Neural cell (in vitro differentiated cells): Measurements from ENCODE around the gene SDSL. TPM values are rescaled to one million over a fixed set of nuclear protein-coding genes. Genes with fewer than 3 reads are reported as not detected.

Experiments used
- H2AFZ ChIP-seq: fragments of 200-600, 300-800 bp; sonication (generic), shearing (Covaris generic); 2 replicates; pipeline ENCODE4 v1.6.0; 2014; ENCODE audit warnings: low read depth, mild to moderate bottlenecking, antibody characterized with exemption, low read length, moderate library complexity
- H3F3A ChIP-seq: fragments of 200-600 bp; shearing (Covaris generic); 2 replicates; pipeline ENCODE4 v1.6.1; 2016; ENCODE audit warnings: mild to moderate bottlenecking, moderate library complexity, mixed read lengths, antibody characterized with exemption, low read length; ENCODE audit not compliant: insufficient read depth, poor library complexity, severe bottlenecking
- H3K27ac ChIP-seq: fragments of 200-600, 300-800 bp; sonication (generic), shearing (Covaris generic); 2 replicates; pipeline ENCODE4 v1.5.1; 2014; ENCODE audit warnings: mild to moderate bottlenecking, low read length, moderate library complexity
- H3K27me3 ChIP-seq: fragments of 300-800, 200-600 bp; sonication (generic), shearing (Covaris generic); 2 replicates; pipeline ENCODE4 v1.6.0; 2014; ENCODE audit warnings: mild to moderate bottlenecking, low read depth, low read length, moderate library complexity; ENCODE audit not compliant: insufficient read depth
- H3K36me3 ChIP-seq: fragments of 300-800, 200-600 bp; sonication (generic), shearing (Covaris generic); 2 replicates; pipeline ENCODE4 v1.5.1; 2014; ENCODE audit warnings: mild to moderate bottlenecking, antibody characterized with exemption, low read length, moderate library complexity; ENCODE audit not compliant: insufficient read depth
- H3K4me2 ChIP-seq: fragments of 300-800, 200-600 bp; sonication (generic), shearing (Covaris generic); 2 replicates; pipeline ENCODE4 v1.6.0; 2014; ENCODE audit warnings: mild to moderate bottlenecking, low read length
- H3K4me3 ChIP-seq: fragments of 300-800, 200-600 bp; sonication (generic), shearing (Covaris generic); 2 replicates; pipeline ENCODE4 v1.5.1; 2014; ENCODE audit warnings: mild to moderate bottlenecking, low read length, moderate library complexity
- H3K79me2 ChIP-seq: fragments of 200-600 bp; shearing (Covaris generic); replicated peaks from 2 replicates; pipeline ENCODE4 v1.6.0; 2014; ENCODE audit warnings: mild to moderate bottlenecking, low read length, moderate library complexity; ENCODE audit not compliant: insufficient read depth
- H3K9ac ChIP-seq: fragments of 300-800, 200-600 bp; sonication (generic), shearing (Covaris generic); 2 replicates; pipeline ENCODE4 v1.6.1; 2016; ENCODE audit warnings: mild to moderate bottlenecking, low read length, mixed read lengths
- H3K9me2 ChIP-seq: fragments of 200-600 bp; shearing (Covaris generic); 2 replicates; pipeline ENCODE4 v1.6.1; 2016; ENCODE audit warnings: mild to moderate bottlenecking, low read length, mixed read lengths; ENCODE audit not compliant: insufficient read depth
- H3K9me3 ChIP-seq: fragments of 200-600, 300-800 bp; sonication (generic), shearing (Covaris generic); 2 replicates; pipeline ENCODE4 v1.6.1; 2016; ENCODE audit warnings: mild to moderate bottlenecking, mixed run types, low read length, moderate library complexity, mixed read lengths
- H4K20me1 ChIP-seq: fragments of 200-600 bp; shearing (Covaris generic); 2 replicates; pipeline ENCODE4 v1.6.1; 2016; ENCODE audit warnings: mild to moderate bottlenecking, mixed run types; ENCODE audit not compliant: insufficient read depth
- EP300 ChIP-seq: fragments of 450-650 bp; conservative IDR thresholded peaks from 2 replicates; pipeline ENCODE4 v1.6.1; 2014; ENCODE audit warnings: antibody characterized with exemption, mild to moderate bottlenecking, moderate library complexity; ENCODE audit not compliant: poor library complexity, severe bottlenecking
- EZH2 ChIP-seq: fragments of 200-600, 300-800 bp; shearing (Covaris generic), sonication (generic); IDR thresholded peaks from 2 replicates; pipeline ENCODE4 v1.6.1; 2014; ENCODE audit warnings: antibody characterized with exemption, low read length, borderline replicate concordance, mild to moderate bottlenecking; ENCODE audit not compliant: insufficient read depth, poor library complexity, severe bottlenecking
- MXI1 ChIP-seq: fragments of 450-650 bp; conservative IDR thresholded peaks from 2 replicates; pipeline ENCODE4 v1.6.1; 2014; ENCODE audit warnings: antibody characterized with exemption, mild to moderate bottlenecking; ENCODE audit not compliant: poor library complexity, severe bottlenecking
- POLR2AphosphoS5 ChIP-seq: IDR thresholded peaks from 2 replicates; pipeline ENCODE4 v1.6.1; 2012
- RAD21 ChIP-seq: fragments of 450-650 bp; conservative IDR thresholded peaks from 2 replicates; pipeline ENCODE4 v1.6.1; 2014; ENCODE audit warnings: antibody characterized with exemption, mild to moderate bottlenecking, moderate library complexity
- SMC3 ChIP-seq: fragments of 450-650 bp; conservative IDR thresholded peaks from 2 replicates; pipeline ENCODE4 v1.6.1; 2014; ENCODE audit warnings: antibody characterized with exemption, mild to moderate bottlenecking, moderate library complexity; ENCODE audit not compliant: poor library complexity
- TAF1 ChIP-seq: IDR thresholded peaks from 2 replicates; pipeline ENCODE4 v1.6.1; 2012; ENCODE audit warnings: low read depth
- polyA plus RNA-seq: library from polyadenylated mRNA; depleted of rRNA; stranded (reverse); fragments of >200 nt; gene quantifications from 2 replicates; pipeline ENCODE4 v1.2.3, GENCODE V29; 2014
- TF ChIP-seq, protein P1 (sequence below): IDR thresholded peaks from 2 replicates; pipeline ENCODE4 v1.6.1; 2012; ENCODE audit warnings: borderline replicate concordance
- TF ChIP-seq, protein P2 (sequence below): fragments of 450-650 bp; IDR thresholded peaks from 2 replicates; pipeline ENCODE4 v1.5.1; 2014; ENCODE audit warnings: antibody characterized with exemption, mild to moderate bottlenecking, moderate library complexity; ENCODE audit not compliant: poor library complexity, severe bottlenecking

Gene SDSL
- polyA plus RNA-seq, 1 donor from 2014 or later: 2.7 TPM

DNA sequence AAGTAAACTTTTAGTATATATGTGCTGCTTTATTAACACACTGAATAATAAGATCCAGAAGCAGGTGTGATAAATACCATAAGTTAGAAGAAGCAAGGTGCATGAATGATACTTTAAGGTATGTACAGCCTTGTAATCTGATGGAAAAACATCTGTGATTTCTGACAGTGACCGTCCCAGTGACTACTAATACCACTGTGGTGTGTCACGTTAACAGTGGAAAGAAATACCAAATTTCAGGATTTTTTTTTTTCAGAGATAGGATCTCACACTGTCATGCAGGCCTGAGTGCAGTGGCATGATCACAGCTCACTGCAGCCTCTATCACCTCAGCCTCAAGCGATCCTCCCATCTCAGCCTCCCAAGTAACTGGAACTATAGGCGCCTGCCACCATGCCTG, 40.0 kb upstream of the SDSL start:
- no peaks in the 10 kb centered on the region for H3K36me3 ChIP-seq
- no peak overlapping the region for H3K4me3 ChIP-seq
- H3K4me2 ChIP-seq: no peak overlapping the region
- H4K20me1 ChIP-seq: no peaks in the 10 kb centered on the region
- H3K27ac ChIP-seq: no peak overlapping the region
- H3K79me2 ChIP-seq: no peaks in the 10 kb centered on the region
- no peaks in the 10 kb centered on the region for H3F3A ChIP-seq
- no peak overlapping the region for H2AFZ ChIP-seq
- H3K9ac ChIP-seq: no peak overlapping the region
- no peaks in the 10 kb centered on the region for H3K27me3 ChIP-seq
- TF ChIP-seq, protein P1, sequence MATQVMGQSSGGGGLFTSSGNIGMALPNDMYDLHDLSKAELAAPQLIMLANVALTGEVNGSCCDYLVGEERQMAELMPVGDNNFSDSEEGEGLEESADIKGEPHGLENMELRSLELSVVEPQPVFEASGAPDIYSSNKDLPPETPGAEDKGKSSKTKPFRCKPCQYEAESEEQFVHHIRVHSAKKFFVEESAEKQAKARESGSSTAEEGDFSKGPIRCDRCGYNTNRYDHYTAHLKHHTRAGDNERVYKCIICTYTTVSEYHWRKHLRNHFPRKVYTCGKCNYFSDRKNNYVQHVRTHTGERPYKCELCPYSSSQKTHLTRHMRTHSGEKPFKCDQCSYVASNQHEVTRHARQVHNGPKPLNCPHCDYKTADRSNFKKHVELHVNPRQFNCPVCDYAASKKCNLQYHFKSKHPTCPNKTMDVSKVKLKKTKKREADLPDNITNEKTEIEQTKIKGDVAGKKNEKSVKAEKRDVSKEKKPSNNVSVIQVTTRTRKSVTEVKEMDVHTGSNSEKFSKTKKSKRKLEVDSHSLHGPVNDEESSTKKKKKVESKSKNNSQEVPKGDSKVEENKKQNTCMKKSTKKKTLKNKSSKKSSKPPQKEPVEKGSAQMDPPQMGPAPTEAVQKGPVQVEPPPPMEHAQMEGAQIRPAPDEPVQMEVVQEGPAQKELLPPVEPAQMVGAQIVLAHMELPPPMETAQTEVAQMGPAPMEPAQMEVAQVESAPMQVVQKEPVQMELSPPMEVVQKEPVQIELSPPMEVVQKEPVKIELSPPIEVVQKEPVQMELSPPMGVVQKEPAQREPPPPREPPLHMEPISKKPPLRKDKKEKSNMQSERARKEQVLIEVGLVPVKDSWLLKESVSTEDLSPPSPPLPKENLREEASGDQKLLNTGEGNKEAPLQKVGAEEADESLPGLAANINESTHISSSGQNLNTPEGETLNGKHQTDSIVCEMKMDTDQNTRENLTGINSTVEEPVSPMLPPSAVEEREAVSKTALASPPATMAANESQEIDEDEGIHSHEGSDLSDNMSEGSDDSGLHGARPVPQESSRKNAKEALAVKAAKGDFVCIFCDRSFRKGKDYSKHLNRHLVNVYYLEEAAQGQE: no peak
- TF ChIP-seq MXI1 (no peak), POLR2AphosphoS5 (no peak), EP300 (no peak)
- H3K9me3 ChIP-seq: no peaks in the 10 kb centered on the region
- H3K9me2 ChIP-seq: no peaks in the 10 kb centered on the region

DNA sequence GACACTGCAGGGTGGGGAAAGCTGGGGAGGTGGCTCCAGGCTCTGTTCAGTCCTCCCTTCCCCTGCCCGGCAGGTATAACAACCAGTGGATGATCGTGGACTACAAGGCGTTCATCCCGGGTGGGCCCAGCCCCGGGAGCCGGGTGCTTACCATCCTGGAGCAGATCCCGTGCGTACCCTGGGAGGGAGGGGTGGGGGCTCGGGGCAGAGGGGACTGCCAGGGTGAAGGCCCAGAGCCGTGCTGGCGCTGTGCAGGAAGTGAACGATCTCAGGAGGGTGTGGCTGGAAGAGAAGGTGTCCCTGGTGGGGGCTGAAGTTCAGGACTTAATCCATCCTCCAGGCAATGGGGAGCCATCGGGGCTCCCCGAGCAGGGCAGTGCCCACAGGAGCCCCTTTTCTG, 37.4 kb upstream of the SDSL start:
- no peak overlapping the region for H2AFZ ChIP-seq
- no peaks in the 10 kb centered on the region for H3F3A ChIP-seq
- no peak overlapping the region for H3K4me2 ChIP-seq
- no peak overlapping the region for H3K27ac ChIP-seq
- no peaks in the 10 kb centered on the region for H4K20me1 ChIP-seq
- H3K9me3 ChIP-seq: no peaks in the 10 kb centered on the region
- no peaks in the 10 kb centered on the region for H3K79me2 ChIP-seq
- H3K9me2 ChIP-seq: no peaks in the 10 kb centered on the region
- H3K9ac ChIP-seq: no peak overlapping the region
- TF ChIP-seq EZH2 (no peak), MXI1 (no peak), RAD21 (no peak), SMC3 (no peak), POLR2AphosphoS5 (no peak), TAF1 (no peak), EP300 (no peak)
- TF ChIP-seq, protein P2, sequence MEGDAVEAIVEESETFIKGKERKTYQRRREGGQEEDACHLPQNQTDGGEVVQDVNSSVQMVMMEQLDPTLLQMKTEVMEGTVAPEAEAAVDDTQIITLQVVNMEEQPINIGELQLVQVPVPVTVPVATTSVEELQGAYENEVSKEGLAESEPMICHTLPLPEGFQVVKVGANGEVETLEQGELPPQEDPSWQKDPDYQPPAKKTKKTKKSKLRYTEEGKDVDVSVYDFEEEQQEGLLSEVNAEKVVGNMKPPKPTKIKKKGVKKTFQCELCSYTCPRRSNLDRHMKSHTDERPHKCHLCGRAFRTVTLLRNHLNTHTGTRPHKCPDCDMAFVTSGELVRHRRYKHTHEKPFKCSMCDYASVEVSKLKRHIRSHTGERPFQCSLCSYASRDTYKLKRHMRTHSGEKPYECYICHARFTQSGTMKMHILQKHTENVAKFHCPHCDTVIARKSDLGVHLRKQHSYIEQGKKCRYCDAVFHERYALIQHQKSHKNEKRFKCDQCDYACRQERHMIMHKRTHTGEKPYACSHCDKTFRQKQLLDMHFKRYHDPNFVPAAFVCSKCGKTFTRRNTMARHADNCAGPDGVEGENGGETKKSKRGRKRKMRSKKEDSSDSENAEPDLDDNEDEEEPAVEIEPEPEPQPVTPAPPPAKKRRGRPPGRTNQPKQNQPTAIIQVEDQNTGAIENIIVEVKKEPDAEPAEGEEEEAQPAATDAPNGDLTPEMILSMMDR: no peak
- TF ChIP-seq, protein P1: no peak
- no peaks in the 10 kb centered on the region for H3K27me3 ChIP-seq
- no peak overlapping the region for H3K4me3 ChIP-seq
- H3K36me3 ChIP-seq: no peaks in the 10 kb centered on the region
